NCI-H146 (cell line): ENCODE measurements around the gene MICAL3.

Experiments used
- DNase-seq: peaks from one replicate; lab custom pipeline; 2025; lab: John Stamatoyannopoulos, UW

The MICAL3 gene

GRCh38 chr22:17974703-17975372 is 49.5 kb downstream of the MICAL3 start:
- no peak for DNase-seq

DNA sequence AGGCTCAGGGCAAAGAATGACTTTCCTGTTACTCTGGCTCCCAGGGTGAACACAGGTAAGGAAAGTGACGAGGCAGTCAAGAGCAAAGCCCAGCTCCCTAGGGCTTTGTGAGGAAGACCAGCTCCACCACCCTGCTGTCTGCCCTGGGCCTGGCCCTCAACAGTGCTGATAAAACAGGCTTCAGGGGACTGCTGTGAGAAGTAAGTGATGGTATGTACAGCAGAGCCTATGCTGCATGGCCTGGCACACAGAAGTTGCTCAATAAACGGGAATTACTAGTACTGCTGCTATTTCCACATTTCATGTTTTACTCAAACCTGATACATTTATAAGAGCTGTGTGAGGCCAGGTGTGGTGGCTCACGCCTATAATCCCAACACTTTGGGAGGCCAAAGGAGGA is 50.3 kb downstream of the MICAL3 start:
- DNase-seq = no peak

GRCh38 chr22:17973217-17973616 is 51.1 kb downstream of the MICAL3 start:
- no peak for DNase-seq

- no peak for DNase-seq
Measured at GRCh38 chr22:17972385-17973191, 51.8 kb downstream of the MICAL3 start.

- no peak for DNase-seq
Measured at GRCh38 chr22:17971711-17972110, 52.6 kb downstream of the MICAL3 start.

GRCh38 chr22:17970201-17970708 is 54.1 kb downstream of the MICAL3 start:
- DNase-seq = no peak

- DNase-seq = no peak
Measured at GRCh38 chr22:17969701-17970113, 54.7 kb downstream of the MICAL3 start.

DNA sequence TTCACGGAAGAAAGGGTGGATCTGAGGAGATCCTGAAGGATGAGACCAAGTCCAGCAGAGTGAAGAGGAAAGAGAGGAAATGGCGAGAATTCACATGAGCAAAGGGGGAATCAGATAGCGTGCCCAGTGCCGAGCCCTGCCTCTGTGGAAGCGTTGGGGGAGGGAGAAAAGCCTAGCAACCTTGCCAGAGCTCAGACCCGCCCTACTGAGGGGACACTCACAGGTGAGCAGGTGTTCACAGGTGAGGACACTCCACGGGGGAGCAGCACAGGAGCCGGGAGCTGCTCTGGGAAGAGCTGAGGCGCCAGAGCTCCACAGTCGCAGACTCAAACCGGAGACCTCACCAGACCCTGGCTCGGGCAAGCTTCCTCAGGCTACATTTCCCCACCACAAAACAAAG is 56.2 kb downstream of the MICAL3 start:
- peak; percentile 91 for DNase-seq

GRCh38 chr22:17966403-17966717 is 58.0 kb downstream of the MICAL3 start:
- no peak for DNase-seq

- DNase-seq = no peak
Measured at GRCh38 chr22:17965538-17966402, 58.6 kb downstream of the MICAL3 start.

DNA sequence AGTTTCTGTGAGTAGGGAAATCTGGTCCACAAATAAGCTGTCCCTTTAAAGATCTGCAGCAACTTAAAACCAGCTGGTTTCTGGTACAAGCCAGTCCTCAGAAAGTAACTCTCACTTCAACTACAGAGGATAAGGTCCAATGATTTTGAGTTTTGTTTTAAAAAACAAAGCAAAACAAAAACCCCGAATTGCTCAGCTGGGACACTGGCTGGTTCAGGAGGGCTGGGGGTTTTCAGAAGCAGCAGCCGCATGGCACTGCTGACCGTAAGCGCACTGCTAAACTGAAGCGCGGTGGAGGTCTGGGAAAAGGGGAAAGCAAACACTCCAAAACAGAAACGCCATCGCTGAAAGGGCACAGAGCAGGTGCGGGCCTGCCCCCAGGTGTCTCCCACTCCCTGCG is 59.7 kb downstream of the MICAL3 start:
- no peak for DNase-seq

GRCh38 chr22:17964156-17964555 is 60.2 kb downstream of the MICAL3 start:
- DNase-seq = no peak

GRCh38 chr22:17963015-17963414 is 61.3 kb downstream of the MICAL3 start:
- DNase-seq = no peak

DNA sequence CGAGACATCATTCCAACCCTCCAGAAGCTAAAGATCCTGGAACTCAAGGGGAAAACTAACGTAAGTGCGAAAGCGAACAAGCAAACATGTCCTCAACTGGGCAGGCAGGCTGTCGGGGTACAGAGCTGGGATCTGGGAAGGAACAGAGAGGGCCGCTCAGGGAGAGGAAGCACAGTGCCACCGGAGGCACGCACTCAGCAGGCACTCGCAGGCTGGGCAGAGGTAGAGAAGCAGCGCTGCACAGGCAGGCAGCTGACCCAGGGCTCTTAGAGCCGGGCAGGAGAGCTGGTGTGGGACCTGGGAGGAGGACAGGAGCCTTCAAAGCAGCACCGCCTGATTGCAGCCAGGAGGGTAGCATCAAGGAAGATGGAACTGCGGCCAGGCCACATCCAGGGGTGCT is 62.2 kb downstream of the MICAL3 start:
- no peak for DNase-seq

DNA sequence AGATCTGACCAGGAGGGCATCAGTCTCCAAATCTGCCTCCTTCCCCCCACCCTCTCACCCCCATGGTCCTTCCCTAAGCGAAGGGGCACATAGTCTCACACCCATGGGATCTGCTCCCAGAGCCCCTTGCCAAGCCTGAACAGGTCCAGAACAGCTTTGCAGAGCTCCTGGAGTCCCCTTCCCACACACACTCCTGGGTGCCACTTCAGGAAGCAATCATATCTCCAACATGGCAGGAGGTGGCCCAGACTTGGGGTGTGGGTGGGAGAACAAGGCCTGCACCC is 63.0 kb downstream of the MICAL3 start:
- DNase-seq = no peak

DNA sequence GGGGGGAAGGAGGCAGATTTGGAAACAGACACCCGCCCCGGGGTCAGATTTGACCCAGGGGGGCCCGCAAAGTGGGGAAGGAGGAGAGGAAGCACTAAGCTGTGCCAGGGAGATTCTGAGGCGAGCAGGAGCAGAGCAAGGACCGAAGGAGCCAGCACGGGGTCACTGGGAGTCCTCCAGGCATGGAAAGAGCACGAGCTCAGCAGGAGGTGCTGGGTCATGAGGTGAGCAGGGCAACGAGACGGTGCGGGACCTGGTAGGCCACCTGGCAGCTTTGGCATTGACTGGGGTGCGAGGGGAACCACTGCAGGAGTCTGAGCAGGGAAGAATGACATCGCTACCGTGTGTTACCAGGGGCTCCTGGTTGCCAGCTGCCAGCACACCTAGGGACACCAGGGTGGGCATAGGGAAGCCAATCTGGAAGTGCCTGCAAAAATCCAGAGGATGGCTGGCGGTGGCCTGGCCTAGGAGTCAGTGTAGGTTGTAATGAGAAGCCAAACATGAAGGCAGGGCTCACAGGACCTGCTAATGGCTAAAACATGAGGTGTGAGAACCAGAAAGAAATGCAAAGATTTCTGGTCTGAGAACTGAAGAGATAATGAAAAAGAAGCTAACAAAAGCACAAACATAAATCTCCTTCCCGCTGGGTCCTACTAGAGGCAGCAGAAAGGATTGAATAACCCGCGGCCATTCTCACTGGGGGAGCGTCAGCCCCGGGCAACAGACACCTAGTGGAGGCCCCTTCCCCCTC is 63.5 kb downstream of the MICAL3 start:
- DNase-seq = no peak

DNA sequence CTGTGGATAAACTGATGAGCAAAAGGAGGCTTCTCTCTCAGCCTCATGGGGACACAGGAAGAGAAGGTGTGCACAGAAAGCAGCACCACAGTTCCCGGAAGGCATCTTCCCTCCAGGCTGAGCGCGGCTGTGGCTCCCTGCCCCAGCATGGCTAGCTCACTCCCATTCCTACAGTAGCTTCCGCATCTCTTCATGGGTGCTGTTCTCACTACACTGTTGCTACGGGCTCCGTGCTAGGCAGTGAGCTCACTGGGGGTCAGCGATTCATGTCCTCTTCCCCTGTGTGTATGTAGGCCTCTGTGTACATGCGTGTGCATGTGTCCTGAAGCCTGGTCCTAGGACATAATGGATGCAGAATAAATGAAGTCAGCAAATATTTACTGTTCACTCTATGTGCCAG is 64.3 kb downstream of the MICAL3 start:
- DNase-seq = no peak

GRCh38 chr22:17958166-17958565 is 66.2 kb downstream of the MICAL3 start:
- no peak for DNase-seq

DNA sequence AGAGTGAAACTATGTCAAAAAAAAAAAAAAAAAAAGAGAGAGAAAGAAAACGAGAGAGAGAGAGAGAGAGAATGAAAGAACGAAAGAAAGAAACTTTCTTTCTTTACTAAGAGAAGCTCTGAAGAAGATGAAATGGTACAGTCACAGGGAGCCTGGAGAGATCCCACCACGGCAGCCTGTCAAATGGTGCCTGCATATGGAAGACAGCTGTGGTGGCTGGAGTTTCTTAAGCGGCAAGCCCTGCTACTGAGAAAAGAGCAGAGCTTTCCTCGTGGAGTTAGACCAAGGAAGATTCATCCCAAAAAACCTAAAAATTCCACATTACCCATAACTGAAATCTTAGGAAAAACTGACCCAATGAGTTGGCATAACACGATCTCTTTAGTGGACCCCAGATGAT is 66.7 kb downstream of the MICAL3 start:
- no peak for DNase-seq

DNA sequence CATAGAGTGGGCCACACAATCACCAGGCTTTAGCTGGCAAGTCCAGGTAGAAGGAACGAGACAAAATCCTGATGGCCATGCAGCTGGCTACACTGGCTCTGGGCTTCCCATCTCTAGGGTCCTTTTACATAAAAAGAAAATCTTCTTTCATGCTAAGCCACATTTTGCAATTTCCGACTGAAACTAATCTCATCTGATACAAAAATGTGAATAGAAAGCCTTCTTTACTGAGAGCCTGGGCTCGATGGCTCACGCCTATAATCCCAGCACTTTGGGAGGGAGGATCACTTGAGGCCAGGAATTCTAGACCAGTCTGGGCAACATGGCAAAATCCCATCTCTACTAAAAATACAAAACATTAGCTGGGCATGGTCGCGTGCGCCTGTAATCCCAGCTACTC is 67.2 kb downstream of the MICAL3 start:
- DNase-seq = no peak

GRCh38 chr22:17956630-17957029 is 67.7 kb downstream of the MICAL3 start:
- no peak for DNase-seq
